SU-DHL-6 (cell line): ENCODE data around the gene EIF3CL.
"Not testable (repeated sequence)": the region's sequence is repeated elsewhere in the genome, so short reads cannot be mapped to it uniquely, and the experiment has no call there.

Experiments used
- H2AFZ ChIP-seq: fragments of 200-600 bp; sonication (generic); 2 replicates; pipeline ENCODE4 v1.6.1; 2014; ENCODE audit warnings: low read depth, mild to moderate bottlenecking, moderate library complexity, mixed read lengths, antibody characterized with exemption, low read length; ENCODE audit not compliant: severe bottlenecking
- H3F3A ChIP-seq: fragments of 200-600 bp; shearing (Covaris generic); 2 replicates; pipeline ENCODE4 v1.6.0; 2016; ENCODE audit warnings: antibody characterized with exemption, mild to moderate bottlenecking; ENCODE audit not compliant: insufficient read depth
- H3K27ac ChIP-seq: fragments of 200-600 bp; sonication (generic); 2 replicates; pipeline ENCODE4 v1.5.1; 2016; ENCODE audit warnings: low read depth, mild to moderate bottlenecking, low read length, moderate library complexity, mixed read lengths
- H3K27me3 ChIP-seq: fragments of 200-600 bp; sonication (generic), shearing (Covaris generic); 2 replicates; pipeline ENCODE4 v1.6.0; 2014; ENCODE audit warnings: mild to moderate bottlenecking, low read length
- H3K36me3 ChIP-seq: fragments of 200-600 bp; sonication (generic); 2 replicates; pipeline ENCODE4 v1.6.1; 2014; ENCODE audit warnings: mild to moderate bottlenecking, low read length, mixed read lengths
- H3K4me2 ChIP-seq: fragments of 300-600, 200-600 bp; shearing (Covaris generic), sonication (generic); 2 replicates; pipeline ENCODE4 v1.6.0; 2014; ENCODE audit warnings: low read length, low read depth, mild to moderate bottlenecking; ENCODE audit not compliant: poor library complexity, severe bottlenecking
- H3K4me3 ChIP-seq: fragments of 200-600 bp; sonication (generic); 2 replicates; pipeline ENCODE4 v1.5.1; 2014; ENCODE audit warnings: antibody characterized with exemption, low read length, mild to moderate bottlenecking, mixed read lengths; ENCODE audit not compliant: insufficient read depth, poor library complexity, severe bottlenecking
- H3K79me2 ChIP-seq: fragments of 200-600 bp; sonication (generic); 2 replicates; pipeline ENCODE4 v1.6.1; 2014; ENCODE audit warnings: mild to moderate bottlenecking, low read length, moderate library complexity; ENCODE audit not compliant: insufficient read depth
- H3K9ac ChIP-seq: fragments of 200-600 bp; sonication (generic); 2 replicates; pipeline ENCODE4 v1.7.0; 2014; ENCODE audit warnings: mild to moderate bottlenecking, low read length
- H3K9me2 ChIP-seq: fragments of 200-600 bp; sonication (generic); replicated peaks from 2 replicates; pipeline ENCODE4 v1.6.1; 2014; ENCODE audit warnings: low read length; ENCODE audit not compliant: insufficient read depth
- H3K9me3 ChIP-seq: fragments of 200-600 bp; sonication (generic); 2 replicates; pipeline ENCODE4 v1.6.1; 2014; ENCODE audit warnings: low read length, mixed read lengths; ENCODE audit not compliant: insufficient read depth
- H4K20me1 ChIP-seq: fragments of 200-600 bp; sonication (generic); 2 replicates; pipeline ENCODE4 v1.6.1; 2014; ENCODE audit warnings: low read depth, mild to moderate bottlenecking, antibody characterized with exemption, low read length, moderate library complexity, mixed read lengths

Gene EIF3CL

GRCh38 chr16:28417033-28417432 lies 13.4 kb upstream of the EIF3CL start:
- H3K27ac ChIP-seq, H3K9me3 ChIP-seq, H3K4me3 ChIP-seq, H3K9me2 ChIP-seq, H3K27me3 ChIP-seq, H3K79me2 ChIP-seq, H2AFZ ChIP-seq, H3K9ac ChIP-seq, H3K36me3 ChIP-seq, H4K20me1 ChIP-seq, H3F3A ChIP-seq, H3K4me2 ChIP-seq: not testable (repeated sequence)

- H3F3A ChIP-seq, H3K27me3 ChIP-seq, H4K20me1 ChIP-seq, H3K4me2 ChIP-seq, H3K79me2 ChIP-seq, H3K9ac ChIP-seq, H3K9me3 ChIP-seq, H2AFZ ChIP-seq, H3K27ac ChIP-seq, H3K9me2 ChIP-seq, H3K36me3 ChIP-seq, H3K4me3 ChIP-seq: not testable (repeated sequence)
These were observed 10.9 kb upstream of the EIF3CL start for GRCh38 chr16:28414530-28414929.

- not testable (repeated sequence) for H3F3A ChIP-seq, H3K4me3 ChIP-seq, H3K36me3 ChIP-seq, H3K27me3 ChIP-seq, H3K4me2 ChIP-seq, H3K9me2 ChIP-seq, H3K9ac ChIP-seq, H4K20me1 ChIP-seq, H3K79me2 ChIP-seq, H3K9me3 ChIP-seq, H2AFZ ChIP-seq, H3K27ac ChIP-seq
These were observed 9.9 kb upstream of the EIF3CL start for GRCh38 chr16:28413585-28413984.

- not testable (repeated sequence) for H3K4me3 ChIP-seq, H3K4me2 ChIP-seq, H3K27ac ChIP-seq, H4K20me1 ChIP-seq, H3K27me3 ChIP-seq, H3K9ac ChIP-seq, H3K36me3 ChIP-seq, H3F3A ChIP-seq, H3K79me2 ChIP-seq, H2AFZ ChIP-seq, H3K9me2 ChIP-seq, H3K9me3 ChIP-seq
These were observed 11.6 kb downstream of the EIF3CL start for GRCh38 chr16:28392054-28392453.

- H3F3A ChIP-seq, result not testable (repeated sequence)
These were observed 21.3 kb downstream of the EIF3CL start for GRCh38 chr16:28382177-28382867.

GRCh38 chr16:28377822-28378221 lies 25.8 kb downstream of the EIF3CL start:
- H3K4me3 ChIP-seq, H3K9me2 ChIP-seq, H3K36me3 ChIP-seq, H3K9ac ChIP-seq, H3K27ac ChIP-seq, H4K20me1 ChIP-seq, H3F3A ChIP-seq, H3K79me2 ChIP-seq, H3K9me3 ChIP-seq, H2AFZ ChIP-seq, H3K27me3 ChIP-seq, H3K4me2 ChIP-seq: not testable (repeated sequence)

More at GRCh38 chr16:28382177-28382867, 21.3 kb downstream of the EIF3CL start:
- H2AFZ ChIP-seq, H3K4me2 ChIP-seq, H3K36me3 ChIP-seq, H3K27ac ChIP-seq, H3K9me2 ChIP-seq, H3K4me3 ChIP-seq, H3K79me2 ChIP-seq, H4K20me1 ChIP-seq, H3K27me3 ChIP-seq, H3K9me3 ChIP-seq, H3K9ac ChIP-seq: not testable (repeated sequence)

GRCh38 chr16:28377108-28377625 lies 26.5 kb downstream of the EIF3CL start:
- H3K27me3 ChIP-seq, H3K36me3 ChIP-seq, H3K4me3 ChIP-seq, H3K79me2 ChIP-seq, H3F3A ChIP-seq, H3K27ac ChIP-seq, H3K9me3 ChIP-seq, H3K4me2 ChIP-seq, H3K9ac ChIP-seq, H3K9me2 ChIP-seq, H2AFZ ChIP-seq, H4K20me1 ChIP-seq: not testable (repeated sequence)

GRCh38 chr16:28375115-28375514 lies 28.5 kb downstream of the EIF3CL start:
- not testable (repeated sequence) for H3K4me2 ChIP-seq, H3K27me3 ChIP-seq, H3F3A ChIP-seq, H3K27ac ChIP-seq, H4K20me1 ChIP-seq, H3K9me3 ChIP-seq, H3K79me2 ChIP-seq, H3K9me2 ChIP-seq, H2AFZ ChIP-seq, H3K9ac ChIP-seq, H3K4me3 ChIP-seq, H3K36me3 ChIP-seq
